NCI-H2171 treated with DMSO at 0.1 percent for 48 hours (cell line): Measurements from ENCODE around the gene NKAIN2.
"Not testable (repeated sequence)": the region's sequence is repeated elsewhere in the genome, so short reads cannot be mapped to it uniquely, and the experiment has no call there.

ENCODE experiments used
- DNase-seq: peaks from one replicate; lab custom pipeline; 2025; lab: John Stamatoyannopoulos, UW

NKAIN2 gene

DNA sequence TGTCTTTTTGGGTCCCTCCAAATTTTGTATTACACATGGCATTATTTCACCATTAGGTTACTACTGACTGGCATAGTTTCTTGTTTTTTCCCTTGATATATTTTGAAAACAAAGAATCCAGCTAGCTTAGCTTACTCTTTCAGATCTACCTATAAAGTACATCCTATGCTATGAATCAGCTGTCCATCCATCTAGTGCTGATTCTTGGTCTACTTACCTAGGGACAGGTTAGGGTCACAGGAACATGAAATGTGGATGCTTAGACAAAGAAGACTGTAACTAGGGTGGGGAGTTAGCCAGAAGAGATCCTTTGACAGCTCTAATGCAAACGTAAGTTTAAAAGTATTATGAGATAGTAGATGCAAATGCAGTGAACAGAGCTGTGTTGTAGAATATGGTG lies 91.7 kb downstream of the NKAIN2 start:
- no peak for DNase-seq

DNA sequence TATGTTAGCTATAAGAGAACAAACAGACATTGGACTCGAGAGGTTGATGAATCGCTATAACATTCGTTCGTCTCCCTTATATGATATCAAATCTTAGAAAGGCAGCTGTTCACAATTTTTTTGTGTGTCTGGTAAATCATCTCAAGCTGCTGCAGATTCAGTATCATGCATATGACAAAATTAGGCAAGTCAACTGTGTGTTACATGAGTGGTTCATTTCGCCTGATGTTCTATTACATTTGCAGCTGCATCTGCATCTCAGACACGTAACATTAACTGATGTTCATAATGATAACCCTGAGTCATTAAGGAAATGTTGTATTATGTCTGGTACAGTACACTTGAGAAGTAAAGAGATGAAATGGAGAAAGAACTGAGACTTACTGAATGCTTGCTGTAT lies 92.1 kb downstream of the NKAIN2 start:
- peak; percentile 81 for DNase-seq

DNA sequence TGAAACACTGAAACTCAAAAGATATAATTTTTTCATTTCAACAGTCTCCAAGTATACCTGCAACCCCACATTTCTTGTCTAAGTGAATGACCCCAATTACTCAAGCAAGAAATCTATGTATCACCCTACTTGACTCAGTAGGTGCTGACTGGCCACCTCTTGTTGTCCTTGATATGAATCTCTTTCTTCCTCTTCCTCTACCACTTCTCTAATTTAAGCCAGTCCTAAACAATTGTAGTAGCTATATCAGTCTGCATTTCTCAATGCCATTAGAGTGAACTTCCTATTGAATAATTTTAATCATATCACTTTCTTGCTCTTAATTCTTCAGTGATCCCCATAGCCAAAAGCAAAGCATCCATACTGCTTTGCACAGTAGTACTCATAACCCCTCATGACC lies 93.2 kb downstream of the NKAIN2 start:
- DNase-seq: no peak

DNA sequence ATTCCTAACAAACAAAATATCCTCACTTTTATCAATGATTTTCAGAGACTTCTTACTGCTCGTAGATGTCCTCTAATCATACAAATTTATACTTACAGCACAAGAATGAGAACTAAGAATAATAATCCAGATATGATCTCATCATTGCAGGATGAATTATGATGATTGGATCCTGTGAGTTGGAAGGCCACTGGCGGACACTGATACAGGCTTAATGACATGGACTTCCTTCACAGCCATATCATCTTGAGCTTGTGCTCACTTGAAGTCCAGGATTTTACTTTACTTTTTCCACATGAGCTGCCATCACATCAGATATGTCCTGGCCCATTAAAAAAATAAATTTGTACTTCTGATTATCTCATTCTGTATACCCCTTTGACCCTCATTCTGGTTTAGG lies 94.3 kb downstream of the NKAIN2 start:
- DNase-seq: no peak

DNA sequence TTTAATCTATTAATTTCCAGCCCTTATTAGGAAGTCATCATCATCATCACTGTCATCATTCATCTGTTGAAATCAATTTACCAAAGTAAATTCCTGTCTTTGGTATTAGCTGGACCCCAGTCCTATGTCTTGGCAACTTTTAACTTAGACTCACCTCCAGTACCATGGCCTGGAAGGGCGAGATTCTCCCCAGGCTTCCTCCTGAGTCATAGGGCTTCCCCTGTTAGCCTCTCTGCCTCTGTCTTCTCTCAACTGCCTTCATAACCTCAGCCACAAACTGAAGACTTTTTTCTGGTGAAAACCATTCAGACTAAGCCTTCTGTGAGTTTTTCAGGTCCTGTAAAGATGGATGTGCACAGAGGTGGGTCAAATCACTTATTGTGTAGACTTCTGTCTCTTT lies 95.0 kb downstream of the NKAIN2 start:
- DNase-seq: no peak

DNA sequence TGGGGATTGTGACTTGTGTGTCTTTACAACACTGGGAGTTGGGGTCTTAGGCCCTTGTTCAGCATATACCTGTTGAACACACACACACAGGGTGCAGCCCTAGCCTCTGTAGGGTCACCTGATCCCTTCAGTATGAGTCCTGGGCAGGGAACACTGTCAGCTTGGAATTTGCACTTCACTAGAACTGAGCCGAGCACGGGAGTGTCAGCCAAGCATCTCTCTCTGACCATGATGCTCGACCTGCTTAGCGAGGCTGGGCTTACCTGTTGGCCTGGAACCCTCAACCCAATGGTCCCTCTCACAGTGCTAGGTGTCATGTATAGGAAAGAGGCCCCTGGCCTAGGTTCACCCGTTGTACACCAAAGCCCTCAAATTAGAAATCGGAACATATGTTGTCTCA lies 96.1 kb downstream of the NKAIN2 start:
- no peak for DNase-seq

DNA sequence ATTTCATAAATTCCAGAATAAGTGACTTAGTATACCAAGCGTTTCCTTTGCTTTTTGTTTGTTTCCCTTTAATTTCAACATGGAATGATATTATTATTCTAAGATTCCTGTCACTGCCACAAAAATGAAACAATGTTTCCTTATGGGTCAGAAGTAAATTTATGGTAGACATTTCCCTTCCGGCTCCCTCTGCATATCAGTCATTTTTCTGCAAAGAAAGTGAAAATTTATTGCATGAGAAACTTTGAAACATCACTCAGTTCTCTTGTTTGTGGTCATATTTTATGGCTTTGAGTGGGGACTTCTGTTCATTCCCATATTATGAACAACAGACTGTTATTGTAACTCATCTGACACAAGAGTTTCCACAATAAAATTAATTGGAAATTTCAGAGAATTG lies 97.8 kb downstream of the NKAIN2 start:
- DNase-seq: no peak

DNA sequence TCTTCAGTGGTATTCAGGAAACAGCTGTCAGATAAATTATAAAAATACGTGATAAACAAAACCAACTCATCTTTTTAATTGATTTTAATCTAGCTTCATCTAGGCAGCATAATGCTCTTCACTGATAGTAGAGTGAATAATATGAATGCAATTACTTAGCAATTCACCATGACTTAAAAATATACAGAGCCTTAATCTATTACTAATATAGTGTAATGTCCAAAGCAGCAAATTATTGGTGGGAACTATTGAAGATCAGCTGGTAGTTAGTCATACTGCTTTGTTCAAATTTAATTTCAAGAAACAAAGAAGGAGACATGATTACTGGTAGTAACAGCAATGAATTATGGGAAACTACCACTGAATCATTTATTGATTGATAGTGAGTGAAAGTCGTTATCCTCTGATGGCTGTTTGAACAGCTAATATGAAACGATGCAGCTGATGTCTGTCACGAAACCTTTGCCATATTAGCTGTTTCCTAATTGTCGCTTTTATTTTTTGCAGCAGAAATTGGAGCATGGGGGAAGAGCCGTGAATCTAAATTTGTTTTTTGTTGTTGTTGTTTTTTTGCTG lies 99.2 kb downstream of the NKAIN2 start:
- DNase-seq: no peak

DNA sequence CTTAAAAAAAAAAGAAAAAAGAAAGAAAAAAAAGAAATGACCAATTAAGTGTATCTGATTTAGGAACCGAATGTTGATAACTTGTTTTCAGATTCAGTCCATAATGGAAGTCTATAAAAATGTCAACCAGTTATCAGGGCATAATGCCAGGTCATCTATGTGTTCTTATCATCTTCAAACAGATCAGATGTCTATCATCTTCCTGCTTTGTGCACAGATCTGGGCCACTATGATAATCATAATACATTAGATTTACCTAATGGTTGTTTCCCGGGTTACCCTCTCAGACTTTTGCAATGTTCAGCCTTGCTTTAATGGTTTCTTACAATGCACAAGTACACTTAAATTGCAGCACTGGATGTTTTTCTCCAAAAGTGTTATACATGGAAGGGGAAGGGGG lies 100.6 kb downstream of the NKAIN2 start:
- no peak for DNase-seq

DNA sequence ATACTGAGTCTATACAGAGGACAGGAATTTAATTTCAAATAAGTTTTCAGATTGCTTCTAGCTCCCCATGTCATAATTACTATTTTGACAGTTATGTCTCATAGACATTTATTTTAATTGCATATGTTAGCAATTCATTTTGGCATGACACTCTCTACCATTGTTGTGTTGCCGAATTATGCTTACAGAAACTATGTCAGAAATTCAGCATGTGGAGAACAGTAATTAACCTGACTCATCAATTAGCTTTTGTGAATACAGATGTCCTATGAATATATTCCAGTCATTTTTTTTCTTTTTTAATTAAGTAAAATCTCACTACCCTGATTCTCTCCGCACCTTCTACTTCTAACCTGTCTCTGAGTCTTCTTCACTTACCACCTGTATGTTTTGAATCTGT lies 105.1 kb downstream of the NKAIN2 start:
- no peak for DNase-seq

DNA sequence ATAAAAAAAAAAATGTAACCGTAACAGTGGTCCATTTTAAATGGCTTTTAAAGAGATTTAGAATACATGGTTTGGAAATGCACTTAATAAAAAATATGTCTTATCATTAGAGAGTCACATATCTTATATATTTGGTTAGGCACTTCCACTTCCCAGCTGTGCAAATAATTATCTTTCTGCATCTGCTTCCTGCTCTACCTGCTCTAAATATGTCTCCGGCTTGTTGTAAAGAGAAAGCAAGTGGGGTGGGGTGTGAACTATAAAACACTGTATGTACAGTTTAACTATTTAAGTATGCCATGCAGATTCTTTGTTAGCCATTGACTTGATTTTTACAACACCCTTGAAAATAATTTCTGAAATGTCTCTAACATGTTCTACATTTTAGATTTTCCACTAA lies 106.3 kb downstream of the NKAIN2 start:
- no peak for DNase-seq

DNA sequence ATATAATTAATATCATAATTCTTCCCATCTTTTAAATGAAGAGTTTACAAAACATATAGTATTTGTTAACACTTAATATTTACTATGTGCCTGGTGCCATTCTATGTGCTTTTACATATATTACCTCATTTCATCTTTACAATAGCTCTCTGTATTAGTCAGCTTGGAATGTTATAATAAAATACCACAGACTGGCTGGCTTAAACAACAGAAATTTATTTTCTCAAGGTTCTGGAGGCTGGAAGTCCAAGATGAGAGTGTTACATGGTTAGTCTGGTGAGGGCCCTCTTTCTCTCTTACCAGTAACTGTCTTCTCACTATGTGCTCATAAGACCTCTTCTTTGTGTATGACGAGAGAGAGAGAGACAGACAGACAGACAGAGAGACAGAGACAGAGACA lies 110.2 kb downstream of the NKAIN2 start:
- no peak for DNase-seq

DNA sequence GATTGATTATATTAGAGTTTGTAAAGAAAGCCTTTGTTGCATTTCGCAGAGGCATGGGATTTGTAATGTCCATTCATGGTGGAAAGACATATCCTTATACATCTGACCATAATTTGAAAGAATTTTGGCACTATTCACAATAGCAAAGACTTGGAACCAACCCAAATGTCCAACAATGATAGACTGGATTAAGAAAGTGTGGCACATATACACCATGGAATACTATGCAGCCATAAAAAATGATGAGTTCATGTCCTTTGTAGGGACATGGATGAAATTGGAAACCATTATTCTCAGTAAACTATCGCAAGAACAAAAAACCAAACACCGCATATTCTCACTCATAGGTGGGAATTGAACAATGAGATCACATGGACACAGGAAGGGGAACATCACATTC lies 119.7 kb downstream of the NKAIN2 start:
- DNase-seq: not testable (repeated sequence)

DNA sequence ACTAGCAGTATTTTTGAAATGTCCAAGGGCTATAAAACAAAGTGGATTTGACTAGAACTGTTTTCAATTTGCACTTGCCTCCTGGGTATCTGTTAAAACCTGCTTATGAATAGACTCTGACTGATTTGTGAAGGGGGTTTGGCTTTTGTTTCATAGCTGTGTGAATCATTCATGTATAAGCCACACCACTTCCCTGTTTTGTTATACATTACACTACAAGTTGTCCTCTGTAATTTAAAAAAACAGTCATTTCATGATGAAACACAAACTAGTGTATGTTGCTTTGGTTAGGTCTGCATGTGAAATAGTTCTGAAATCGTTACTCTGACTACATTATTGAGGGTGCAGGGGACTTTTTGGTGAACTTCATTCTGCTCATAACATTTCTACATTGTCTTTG lies 121.7 kb downstream of the NKAIN2 start:
- no peak for DNase-seq

DNA sequence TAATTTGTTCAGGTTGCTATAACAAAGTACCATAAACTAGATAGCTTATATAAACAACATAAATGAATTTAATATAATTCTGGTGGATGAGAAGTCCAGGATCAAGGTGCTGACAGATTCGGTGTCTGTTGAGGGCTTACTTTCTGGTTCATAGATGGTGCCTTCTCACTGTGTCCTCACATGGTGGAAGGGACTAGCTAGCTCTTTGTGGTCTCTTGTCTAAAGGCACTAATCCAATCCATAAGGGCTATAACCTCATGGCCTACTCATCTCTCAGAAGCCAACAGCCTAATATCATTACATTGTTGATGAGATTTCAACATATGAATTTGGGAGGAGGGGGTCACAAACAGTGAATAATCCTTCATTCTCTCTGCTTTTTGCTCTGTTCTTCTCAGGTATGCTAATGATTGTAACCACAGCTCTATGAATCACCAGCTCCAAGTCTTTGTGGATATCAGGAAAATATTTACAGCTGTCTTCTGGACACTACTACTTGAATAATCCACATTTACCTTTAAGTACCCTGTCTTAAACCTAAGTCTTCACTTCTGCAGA lies 122.3 kb downstream of the NKAIN2 start:
- DNase-seq: no peak

DNA sequence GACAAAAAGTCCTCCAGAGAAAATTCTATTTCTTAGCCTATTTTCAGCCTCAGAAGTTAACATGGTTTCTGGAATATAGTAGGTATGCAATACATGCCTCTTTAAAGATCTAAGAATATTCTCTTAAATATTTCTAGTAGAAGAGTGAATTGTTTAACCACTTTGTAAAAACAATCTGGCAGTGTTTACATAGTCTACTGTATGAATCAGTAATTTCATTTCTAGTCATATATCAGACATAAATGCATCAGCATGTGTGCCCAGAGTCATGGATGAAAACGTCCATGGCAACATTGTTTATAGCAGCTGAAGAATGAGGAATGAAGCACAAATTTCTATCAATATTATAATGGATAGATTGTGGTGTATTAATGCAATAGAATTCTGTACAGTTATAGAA lies 124.9 kb downstream of the NKAIN2 start:
- DNase-seq: no peak

DNA sequence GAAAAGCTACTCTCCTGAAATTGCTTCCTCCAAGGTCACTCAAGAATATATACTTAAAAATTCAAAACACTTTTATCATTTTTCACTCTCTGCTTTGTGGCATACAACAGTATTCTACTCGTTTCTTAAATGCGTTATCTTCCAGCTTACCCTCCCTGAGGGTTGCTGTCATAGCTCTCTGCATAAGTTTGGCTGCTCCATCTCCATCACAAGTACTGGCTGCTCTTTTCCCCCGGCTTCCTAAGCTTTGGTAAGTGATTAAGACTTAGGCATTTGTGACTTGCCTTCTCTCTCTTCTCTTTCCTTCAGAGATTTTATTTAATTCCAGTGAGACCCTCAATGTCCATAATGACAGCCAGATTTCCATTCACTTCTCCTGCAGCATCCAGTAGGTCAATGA lies 128.3 kb downstream of the NKAIN2 start:
- DNase-seq: no peak

DNA sequence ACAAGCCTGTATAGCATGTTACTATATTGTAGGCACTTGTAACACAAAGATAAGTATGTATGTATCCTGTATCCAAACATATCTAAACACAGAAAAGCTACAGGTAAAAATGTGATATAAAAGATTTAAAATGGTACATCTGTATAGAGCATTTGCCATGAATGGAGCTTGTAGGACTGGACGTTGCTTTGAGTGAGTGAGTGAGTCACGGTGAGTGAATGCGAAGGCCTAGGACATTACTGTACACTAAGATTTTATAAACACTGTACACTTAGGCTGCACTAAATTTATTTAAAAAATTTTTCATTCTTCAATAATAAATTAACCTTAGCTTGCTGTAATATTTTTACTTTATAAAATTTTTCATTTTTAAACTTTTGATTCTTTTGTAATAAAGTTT lies 136.9 kb downstream of the NKAIN2 start:
- DNase-seq: no peak

DNA sequence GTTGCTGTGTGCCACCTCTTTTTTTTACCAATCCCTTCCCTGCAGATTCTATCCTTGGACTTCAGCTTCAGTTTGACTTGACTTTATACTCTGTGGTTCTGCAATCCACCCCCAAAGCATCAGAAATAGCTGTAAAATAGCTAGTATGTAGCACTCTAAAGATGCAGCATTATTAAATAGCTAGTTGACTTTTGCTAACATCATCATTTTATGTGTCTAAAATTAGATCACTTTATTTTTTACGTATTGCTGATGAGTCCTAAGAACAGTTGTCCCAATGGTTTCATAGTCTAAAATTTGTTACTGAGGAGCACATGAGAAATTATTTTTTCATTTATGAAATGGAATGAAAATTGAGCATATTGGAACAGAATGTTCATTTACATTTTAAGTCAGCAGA lies 138.2 kb downstream of the NKAIN2 start:
- peak; percentile 35 for DNase-seq

DNA sequence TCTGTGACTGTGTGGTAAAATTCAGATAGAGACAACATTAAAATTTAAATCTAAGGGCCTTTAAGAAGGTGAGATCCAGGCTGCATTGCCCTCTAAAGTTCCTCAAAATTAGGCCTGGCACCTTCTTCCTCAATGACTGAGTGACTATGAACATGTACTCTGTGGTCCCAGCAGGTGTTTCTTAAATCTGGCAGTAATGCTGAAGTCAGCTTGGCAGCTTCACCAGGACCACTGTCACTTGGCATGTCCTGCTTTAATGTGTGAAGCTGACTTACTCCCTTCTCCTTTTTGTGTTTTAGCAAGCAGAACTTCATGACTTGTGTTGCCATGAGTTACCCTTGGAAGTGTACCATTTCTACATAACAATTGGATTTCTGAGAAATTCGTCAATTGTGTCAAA lies 141.7 kb downstream of the NKAIN2 start:
- DNase-seq: peak; percentile 46

DNA sequence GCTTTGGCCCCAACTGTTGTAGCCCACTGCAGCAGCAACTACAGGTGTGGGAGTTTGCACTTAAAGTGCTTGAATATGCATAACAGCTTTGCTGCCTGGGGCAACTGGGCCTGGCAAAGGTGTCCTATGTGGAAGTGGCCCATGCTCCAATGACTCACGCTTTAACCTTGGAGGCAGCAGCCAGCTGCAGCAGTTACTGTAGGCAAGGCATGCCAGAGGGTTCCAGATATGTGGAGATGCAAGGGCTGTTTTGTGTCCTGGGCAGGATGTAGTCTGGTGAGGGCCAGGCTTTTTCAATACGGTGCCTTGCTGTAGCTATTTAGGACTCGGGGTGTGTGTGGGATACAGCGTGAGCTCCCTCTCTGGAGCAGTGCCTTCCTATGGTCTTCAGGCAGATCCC lies 150.3 kb downstream of the NKAIN2 start:
- no peak for DNase-seq

DNA sequence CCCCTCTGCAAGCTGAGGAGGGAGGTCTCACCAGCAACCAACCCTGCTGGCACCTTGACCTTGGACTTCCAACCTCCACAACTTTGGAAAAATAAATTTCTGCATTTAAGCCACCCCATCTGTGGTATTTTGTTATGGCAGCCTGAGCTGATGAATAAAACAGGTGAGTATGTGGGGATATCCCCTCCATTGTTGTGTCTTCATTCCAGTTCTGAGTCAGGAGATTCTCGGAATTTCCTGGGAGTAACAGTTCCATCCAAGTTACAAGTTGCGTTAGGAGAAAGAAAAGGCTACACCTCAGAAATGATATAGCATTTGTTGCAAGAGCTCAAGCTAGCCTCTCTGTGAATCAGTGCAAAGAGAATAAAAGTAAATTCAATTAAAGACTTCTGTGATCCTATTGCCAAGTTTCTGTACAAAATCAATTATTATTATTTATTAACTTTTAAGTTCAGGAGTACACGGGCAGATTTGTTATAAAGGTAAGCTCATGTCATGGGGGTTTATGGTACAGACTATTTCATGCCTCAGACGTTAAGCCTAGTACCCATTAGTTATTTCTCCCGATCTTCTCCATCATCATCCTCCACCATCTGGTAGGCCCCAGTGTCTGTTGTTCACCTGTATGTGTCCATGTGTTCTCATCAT lies 153.0 kb downstream of the NKAIN2 start:
- DNase-seq: no peak

DNA sequence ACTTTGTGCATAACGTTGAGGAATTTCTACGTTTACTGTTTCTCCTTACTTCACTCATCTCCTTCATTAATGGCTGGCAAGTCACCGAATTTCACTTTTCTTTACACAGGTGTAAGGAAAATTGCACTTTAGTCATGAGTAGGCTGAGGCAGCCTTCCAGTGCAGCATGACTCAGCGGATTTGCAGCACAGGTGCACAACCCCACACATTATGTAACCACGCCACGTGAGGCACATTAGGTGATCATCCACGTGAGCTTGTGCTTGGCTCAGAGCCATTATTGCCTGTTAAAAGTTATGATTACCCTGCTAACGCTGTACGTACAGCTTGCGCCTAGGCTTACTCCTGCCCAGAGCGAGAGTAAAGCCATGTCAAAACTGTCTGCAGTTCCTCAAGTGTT lies 158.8 kb downstream of the NKAIN2 start:
- DNase-seq: peak; percentile 90

DNA sequence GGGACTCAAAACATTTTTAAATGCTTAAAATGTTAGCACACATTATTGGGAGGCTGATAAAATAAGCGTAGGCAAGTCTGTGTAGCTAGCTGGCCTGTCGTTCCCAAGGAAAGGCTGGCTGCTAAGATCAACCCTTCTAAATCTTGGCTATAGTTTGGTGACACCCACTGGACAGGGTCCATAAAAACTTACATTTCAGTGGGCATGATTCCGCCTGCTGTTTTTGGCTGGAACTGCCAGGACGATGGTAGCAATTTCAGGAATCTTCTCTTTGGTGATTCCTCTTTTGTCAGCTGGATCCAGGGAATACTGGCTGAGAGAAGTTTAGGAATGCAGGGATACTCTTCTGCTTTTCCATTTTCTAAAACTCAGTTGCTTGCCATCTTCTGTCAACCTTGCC lies 162.2 kb downstream of the NKAIN2 start:
- no peak for DNase-seq
